ENCODE results near the gene UBQLN4.

Gene UBQLN4

GRCh38 chr1:156014829-156015228, 38.8 kb downstream of the UBQLN4 start:
- peak; percentile 33 for DNase-seq (ENCODE audit: low spot score)

DNA sequence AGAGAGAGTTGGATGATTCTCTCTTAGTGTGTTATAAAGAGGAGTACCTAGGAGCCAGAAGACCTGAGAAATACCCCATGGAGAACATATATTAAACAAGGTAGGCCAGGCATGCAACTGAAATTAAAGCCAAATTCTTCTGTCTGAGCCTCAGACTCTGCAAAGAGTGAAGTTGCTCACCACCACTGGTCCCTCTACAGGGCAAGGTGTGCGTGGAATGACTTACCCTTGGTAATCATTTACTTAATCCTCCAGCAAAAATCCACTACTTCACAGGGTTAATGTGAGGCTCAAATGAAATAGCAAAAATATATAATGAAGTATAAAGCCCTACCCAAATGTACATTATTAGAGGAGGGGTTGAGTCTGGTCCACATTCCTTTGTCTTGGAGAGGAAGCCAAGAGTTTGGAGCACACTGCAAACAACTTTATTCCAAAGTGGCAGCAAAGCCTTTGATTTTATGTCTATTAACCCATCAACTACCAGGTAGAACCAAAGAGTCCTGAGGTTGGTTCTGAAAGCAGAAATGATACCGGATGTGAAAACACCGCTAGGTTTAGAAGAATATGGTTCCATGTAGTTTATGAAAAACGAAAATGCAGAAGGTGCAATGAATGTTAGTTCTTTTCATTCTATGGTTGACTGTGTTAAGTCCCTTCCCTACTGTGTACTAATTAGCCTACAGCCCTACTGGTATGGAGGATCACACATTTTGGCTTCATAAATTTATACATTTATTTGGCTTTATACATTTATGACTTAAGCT, 41.4 kb downstream of the UBQLN4 start:
- peak; percentile 10 for DNase-seq (ENCODE audit: low spot score)

DNA sequence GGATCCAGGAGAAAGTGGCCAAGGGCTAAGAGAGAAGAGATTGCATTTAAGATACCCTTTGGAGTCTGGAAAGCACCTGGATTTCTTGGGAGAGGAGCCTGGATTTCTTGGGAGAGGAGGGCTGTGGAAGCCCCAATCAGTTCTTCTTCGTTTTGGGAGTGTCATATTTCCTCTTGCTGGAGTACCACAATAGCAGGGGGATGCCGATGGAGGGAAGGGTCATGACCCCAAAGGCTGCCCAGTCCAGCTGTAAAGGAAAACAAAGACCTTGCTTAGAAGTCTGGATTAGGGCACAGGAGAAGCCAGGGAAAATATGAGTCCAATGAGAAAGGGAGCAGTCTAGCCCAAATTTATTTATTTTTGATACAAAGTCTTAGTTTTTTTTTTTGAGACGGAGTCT, 44.2 kb downstream of the UBQLN4 start:
- DNase-seq (ENCODE audit: low spot score): peak; percentile 8

DNA sequence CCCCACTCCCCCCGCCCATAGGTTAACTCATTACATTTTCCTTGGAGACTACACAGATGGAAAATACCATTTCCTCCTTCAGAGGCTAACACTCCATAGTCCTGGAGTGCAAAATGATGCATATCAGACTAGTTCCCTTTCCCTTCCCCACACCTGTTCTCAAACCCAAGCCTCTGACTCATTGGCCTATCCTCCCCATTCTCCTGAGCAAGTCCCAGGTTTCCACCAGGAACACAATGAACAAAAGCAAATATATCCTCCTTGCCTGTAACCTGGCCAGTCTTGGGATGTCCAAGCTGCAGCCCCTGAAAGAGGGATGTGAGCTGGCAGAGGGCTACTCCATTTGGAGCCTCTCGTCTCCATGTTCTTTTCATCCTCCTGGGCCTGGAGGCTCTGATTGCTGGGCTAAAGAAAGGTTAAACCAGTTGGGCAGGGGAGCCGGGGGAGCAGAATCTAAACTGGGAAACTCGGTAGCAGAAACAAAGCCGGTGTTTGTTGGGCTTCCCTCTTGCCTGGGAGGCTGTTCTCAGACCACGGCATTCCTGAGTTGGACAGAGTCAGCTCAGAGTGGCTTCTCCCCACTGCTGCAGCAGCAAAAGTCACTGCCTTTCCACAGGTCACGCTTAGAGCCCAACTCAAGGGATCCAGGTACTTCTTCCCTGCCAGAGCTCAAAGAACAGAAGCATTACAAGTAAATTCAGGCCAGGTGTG, 46.8 kb downstream of the UBQLN4 start:
- peak; percentile 22 for DNase-seq (ENCODE audit: low spot score)

DNA sequence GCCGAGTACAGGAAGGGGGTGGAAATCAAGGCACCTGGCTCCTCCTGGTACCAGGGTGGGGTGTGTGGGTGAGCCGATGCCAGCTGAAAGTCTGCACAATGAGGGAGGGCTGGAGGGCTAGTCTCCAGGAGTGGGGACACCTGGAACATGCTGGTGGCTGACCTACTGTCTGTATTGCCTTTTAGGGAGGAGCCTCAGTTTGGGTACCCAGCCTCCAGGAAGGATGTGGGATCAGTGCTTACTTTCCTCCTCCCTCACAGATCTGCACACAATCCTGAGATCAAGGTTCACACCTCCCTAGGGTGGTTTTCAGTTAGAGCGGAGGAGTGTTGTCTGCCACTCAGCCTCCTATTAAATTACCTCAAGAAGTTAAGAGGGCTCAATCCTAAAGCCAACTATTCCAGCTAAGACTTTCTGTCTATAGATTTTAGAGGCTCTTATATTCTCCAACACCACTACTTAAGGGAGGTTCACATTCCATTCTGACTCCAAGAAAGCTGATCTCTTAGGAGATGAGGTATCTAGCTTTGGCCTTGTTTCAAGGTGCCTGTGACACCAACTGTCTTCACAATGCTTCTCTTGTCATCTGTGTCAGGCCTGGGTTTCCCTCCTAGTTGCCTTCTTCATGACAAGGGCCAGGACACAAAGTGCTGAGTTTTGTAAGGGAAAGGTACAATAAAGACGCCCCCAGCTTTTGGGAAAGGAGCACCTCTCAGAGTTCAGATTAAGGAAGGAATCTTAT, 48.6 kb downstream of the UBQLN4 start:
- DNase-seq (ENCODE audit: low spot score): peak; percentile 35

DNA sequence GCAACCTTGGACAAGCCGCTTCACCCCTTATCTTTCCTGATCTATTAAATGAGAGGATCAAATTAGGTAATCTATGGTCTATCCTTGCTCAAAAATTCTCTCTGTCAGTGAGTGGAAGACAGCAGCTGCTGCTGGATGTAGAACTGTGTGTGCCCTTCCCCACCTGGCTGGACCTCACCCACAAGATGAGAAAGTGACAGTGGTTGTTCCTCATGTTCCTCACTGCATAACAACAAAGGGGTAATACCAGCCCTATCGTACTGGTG, 49.7 kb downstream of the UBQLN4 start:
- peak; percentile 18 for DNase-seq (ENCODE audit: low spot score)

DNA sequence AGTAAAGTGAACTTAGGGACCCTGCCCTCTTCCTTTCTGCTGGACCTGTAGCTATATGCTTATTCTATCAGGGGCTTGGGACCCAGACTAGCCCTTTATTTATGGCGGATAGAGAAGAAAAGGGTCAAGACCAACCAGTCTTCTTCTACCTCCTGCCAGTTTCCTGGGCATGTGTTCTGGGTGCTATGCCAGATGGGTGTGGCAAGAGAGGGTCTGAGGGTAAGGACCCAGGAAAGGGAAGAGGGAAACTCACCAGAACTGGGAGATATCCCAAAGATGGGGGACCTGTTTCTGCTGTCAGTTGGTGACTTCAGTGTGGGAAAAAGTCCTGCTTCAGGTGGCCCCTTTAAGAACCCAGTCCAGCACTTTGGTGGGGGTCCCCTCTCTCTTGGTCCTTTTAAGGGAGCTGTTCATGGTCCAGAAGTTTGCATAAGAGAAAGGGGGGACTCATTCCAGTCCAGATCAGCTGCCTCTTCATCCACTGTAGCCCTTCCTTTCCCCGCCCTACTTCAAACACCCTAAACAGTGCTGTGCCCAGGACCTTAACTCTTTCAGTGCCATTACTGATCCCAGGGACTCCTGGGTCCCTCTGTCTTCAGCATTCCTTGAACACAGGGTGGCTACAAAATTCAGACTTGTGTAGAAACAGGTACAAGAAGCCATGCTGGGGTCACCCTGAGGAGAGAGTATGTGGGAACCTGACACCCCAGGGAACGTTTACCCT, 51.2 kb downstream of the UBQLN4 start:
- DNase-seq (ENCODE audit: low spot score): peak; percentile 12

GRCh38 chr1:156001662-156002171, 51.9 kb downstream of the UBQLN4 start:
- peak; percentile 28 for DNase-seq (ENCODE audit: low spot score)

GRCh38 chr1:156001021-156001661, 52.5 kb downstream of the UBQLN4 start:
- DNase-seq (ENCODE audit: low spot score): peak; percentile 28

DNA sequence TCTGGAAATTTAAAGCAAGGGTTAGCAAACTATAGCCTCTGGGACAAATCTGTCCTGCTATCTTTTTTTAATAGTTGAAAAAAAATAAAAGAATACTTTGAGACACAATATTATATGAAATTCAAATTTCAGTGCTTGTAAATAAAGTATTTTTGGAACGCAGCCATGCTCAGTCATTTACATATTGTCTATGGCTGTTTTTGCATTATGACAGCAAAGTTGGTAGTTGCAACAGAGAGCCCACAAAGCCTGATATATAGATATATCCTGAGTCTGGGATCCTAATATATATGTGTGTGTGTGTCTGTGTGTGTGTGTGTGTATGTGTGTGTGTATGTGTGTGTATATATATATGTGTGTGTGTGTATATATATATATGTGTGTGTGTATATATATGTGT, 53.6 kb downstream of the UBQLN4 start:
- no peak for DNase-seq (ENCODE audit: low spot score)

GRCh38 chr1:155996166-155996565, 57.4 kb downstream of the UBQLN4 start:
- no peak for DNase-seq (ENCODE audit: low spot score)

GRCh38 chr1:155993595-155993994, 60.0 kb downstream of the UBQLN4 start:
- peak; percentile 34 for DNase-seq (ENCODE audit: low spot score)

- DNase-seq (ENCODE audit: low spot score): no peak
Observed at GRCh38 chr1:155990005-155990739, 63.4 kb downstream of the UBQLN4 start.

DNA sequence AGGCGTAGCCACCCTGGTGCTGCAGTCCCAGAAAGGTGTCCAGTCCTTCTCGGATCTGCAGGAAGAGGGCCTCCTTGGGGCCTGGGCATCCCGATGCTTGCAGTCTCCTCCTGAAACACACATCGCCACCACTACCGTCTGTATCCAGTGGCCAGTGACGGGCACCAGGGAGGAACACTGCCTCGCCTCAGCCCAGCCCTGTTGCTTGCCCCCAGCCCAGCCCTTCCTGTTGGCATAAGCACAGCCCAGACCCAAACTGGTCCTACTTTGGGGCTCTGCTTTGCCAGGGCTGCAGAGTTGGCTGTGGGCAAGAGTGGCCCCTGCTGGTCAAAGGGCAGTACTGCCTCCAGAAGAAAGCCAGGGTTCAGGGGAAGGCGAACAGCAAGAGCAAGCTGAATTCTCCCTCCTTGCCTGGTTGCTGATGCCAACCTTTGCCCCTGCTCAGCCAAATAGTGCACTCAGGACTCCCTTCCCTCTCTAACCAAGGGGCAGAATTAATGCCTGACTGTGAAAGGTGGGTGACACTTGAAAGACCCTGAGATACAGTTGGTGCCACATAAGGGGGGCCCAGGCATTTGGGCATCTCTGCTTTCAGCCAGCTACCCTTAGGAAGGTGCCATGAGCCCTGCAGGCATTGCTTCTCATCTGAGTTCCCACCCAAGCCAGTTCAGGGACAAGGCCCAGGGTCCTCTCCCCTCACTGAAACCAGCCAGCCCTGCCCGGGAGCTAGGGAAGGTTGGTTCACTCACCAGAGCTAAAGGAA, 64.2 kb downstream of the UBQLN4 start:
- DNase-seq (ENCODE audit: low spot score): peak; percentile 90
